Stimulated activated CD8-positive, alpha-beta memory T cell treated with anti-CD3 and anti-CD28 coated beads, Interleukin-15, amount 100 ng/mL, for 4 hours (primary cell): ENCODE results near the gene FOXO3B.
"Not testable (repeated sequence)": the region's sequence is repeated elsewhere in the genome, so short reads cannot be mapped to it uniquely, and the experiment has no call there.

ENCODE experiments used
- DNase-seq, 2 donors: peaks; one replicate each; pipeline ENCODE4 v3.0.0-alpha.2; 2020; ENCODE audit warnings: low read depth in 2 of 2

Gene FOXO3B

GRCh38 chr17:18650094-18650493 lies 32.0 kb downstream of the FOXO3B start:
- DNase-seq = not testable (repeated sequence)

- not testable (repeated sequence) for DNase-seq
Observed at GRCh38 chr17:18644291-18644690, 37.8 kb downstream of the FOXO3B start, which contains the start of gene TBC1D28. Gene TBC1D28, minus strand, starts transcription at chr17:18644391. Its CDS starts 3,039 bp downstream, at chr17:18641352.

GRCh38 chr17:18643124-18643523 lies 39.0 kb downstream of the FOXO3B start:
- DNase-seq = not testable (repeated sequence)

GRCh38 chr17:18638357-18638756 lies 43.8 kb downstream of the FOXO3B start:
- not testable (repeated sequence) for DNase-seq

- not testable (repeated sequence) for DNase-seq
Observed at GRCh38 chr17:18636237-18636636, 45.9 kb downstream of the FOXO3B start.

GRCh38 chr17:18635773-18636172 lies 46.3 kb downstream of the FOXO3B start:
- DNase-seq = not testable (repeated sequence)

- not testable (repeated sequence) for DNase-seq
Observed at GRCh38 chr17:18634550-18635263, 47.4 kb downstream of the FOXO3B start.
